CD4-positive, alpha-beta T cell treated with Interleukin-21 for 1 hour (primary cell): ENCODE data around the gene PGM1.

Source experiments
- DNase-seq: peaks from one replicate; pipeline ENCODE4 v3.0.0-alpha.2; 2020

The PGM1 gene

DNA sequence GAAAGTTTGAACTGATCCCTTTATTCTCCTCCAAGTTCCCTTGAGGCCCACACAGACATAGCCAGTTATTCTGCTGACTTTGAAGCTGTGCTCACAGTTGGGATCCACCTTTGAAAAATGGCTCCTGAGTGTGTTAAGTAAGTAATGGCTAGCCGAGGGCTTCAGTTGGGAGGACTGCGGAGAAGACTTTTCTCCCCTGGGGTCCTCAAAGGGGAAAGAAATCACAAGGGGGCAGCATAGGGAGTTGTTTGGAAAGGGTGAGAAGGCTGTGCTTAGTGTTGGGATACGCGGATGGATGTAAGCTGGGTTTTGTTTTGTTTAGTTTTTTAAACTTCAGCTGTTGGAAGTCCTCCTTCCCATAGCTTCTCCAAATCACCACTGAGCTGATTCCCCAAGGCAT lies 8.3 kb downstream of the PGM1 start:
- DNase-seq, result no peak

DNA sequence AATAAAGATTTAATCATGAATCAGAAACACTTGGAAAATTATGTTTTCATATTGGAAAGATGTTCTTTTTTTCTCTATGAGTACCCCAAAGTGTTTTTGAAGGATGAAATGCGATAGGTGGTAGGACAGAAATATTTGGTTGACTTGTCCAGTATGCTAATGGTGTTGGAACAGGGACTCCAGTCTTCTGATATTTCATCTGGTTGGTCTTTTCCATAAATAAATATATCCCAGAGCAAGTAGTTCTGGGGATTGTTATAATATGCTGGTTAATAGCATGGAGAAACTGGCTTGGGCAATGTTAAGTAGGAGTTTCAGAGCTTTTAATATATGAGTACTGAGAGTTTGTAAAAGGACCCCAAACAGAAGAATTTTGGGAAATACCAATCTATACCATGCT lies 8.7 kb downstream of the PGM1 start:
- no peak for DNase-seq

DNA sequence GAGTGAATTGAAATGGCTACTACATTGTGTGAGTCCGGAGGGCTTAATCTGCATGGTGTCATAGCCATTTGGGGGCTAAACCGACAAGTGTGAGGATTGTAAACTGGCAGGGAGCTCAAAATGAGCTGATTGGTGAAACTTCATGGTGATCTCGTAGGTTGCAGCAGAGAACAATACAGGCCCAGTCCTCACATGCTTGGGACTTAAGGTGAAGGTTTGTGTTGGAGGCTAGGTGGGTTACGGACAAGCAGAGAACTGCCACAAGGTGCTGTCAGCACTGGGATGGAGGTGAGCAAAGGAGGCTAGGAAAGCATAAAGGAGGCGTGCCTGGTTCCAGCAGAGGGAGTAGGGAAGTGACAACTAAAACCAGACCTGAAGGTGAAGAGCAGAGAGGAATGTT lies 9.4 kb downstream of the PGM1 start:
- DNase-seq, result no peak

DNA sequence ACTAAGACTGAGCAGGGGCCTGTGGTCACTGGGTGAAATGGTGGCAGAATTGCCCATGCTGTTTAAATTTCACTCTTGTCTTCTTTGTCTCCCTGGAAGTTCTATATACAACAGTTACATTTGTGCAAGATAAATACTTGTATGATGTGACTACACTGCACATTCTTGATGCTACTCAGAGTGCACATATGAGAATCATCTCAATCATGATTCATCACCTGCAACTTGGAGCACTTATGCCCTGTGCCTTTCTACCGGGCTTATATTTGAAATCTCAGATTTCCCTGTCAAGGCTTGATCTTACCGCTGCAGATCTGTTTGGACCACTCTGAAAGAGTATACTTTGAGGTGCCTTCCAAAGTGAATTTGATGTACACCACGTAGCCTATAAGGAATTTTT lies 10.6 kb downstream of the PGM1 start:
- DNase-seq, result no peak

DNA sequence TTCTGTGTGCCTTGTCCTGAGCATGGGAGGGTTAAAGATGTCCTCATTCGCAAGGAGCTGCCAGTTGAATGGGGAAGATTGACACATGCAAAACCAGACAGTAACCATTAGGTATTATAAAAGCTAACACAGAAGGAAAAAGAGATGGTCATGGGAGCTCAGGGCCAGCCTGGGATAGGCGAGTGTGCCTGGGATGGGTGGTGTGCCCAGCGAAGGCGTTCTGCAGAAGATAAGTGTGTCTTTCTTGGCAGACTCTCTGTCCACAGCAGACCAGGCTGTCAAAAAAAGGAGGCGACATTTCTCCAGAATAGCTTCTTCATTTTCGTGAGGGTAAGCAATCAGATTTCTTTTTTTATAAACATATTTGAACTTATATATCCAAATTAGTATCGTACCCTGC lies 14.1 kb downstream of the PGM1 start:
- DNase-seq, result no peak

DNA sequence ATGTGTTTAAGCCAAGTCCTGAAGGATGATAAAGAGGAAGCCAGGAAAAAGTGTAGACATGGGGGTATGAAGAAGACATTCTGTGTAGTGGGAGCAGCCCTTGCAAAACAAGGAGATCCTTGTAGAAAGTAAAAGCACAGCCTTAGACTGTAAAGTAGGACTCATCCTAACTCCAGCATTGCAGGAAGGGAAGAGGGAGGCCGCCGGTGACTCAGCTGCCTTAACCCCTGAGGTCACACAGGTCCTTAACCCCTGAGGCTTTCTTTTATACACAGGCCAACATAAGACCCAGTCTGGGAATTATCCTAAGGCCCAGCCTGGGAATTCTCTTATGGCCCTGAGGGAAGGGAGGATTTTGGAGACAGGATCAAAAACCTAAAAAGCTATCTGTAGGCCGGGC lies 18.0 kb downstream of the PGM1 start:
- DNase-seq, result no peak

DNA sequence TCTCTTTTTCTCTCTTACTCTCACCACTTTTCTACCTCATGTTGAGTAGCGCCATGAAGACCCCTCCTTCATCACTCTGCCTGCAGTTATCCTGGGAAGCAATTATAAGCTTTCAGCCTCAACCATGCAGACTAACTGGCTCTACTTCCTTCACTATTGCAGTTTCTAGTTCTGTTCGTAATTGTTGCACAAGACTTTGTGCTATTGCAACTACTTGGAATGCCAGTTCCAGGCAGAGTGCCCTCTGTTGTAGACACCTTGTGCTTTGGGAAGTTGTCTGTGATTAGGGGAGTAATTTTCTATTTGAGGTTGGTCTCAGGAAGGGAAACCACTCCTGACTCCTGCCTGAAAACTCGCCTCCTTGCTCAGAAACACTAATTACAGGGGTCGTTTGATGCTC lies 19.4 kb downstream of the PGM1 start:
- no peak for DNase-seq

DNA sequence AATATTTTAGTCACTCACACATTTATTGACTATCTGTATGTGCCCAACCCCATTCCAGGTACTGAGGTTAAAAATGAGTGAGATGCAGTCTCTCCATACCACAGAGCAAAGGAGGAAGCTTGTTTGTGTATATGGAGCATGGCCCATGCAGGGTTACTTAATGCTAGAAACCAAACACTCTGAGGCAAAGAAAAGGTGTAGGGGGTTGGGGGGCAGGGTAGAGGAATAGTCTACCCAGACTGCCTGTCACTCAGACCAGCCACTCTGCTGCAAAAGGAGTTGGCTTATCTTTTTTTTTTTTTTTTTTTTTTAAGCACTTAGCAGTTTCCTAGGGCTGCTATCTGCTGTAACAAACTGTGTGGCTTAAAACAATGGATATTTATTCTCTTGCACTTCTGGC lies 19.8 kb downstream of the PGM1 start:
- DNase-seq, result no peak

DNA sequence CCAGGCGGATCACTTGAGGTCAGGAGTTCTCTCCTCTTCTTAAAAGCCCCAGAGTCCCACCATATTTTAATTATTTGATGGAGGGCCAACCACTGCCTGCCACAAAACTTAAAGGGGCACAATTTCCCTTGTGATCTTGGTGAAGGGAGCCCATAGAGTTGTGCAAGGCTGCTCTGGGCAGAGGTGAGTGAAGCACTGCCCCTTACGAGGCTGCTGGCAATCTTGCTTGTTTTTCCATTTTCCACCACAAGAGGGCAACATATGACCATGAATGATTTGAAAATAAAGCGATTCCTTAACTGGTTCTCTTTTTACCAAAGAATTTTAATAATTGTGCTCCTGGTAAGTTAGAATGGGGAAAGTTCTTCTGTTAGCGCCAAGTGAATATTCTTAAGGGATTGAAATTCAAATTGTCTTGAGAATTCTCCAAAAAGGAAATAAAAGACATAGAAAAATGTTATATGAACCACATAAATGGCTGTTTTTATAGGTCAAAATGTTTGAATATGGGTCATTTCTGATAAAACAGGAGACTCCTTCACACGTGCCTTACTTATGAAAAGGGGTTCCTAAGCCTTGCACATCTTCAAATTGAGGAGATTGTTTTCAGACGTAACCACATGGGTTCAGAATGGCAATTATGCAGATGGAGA lies 22.7 kb downstream of the PGM1 start:
- DNase-seq, result peak; percentile 82

DNA sequence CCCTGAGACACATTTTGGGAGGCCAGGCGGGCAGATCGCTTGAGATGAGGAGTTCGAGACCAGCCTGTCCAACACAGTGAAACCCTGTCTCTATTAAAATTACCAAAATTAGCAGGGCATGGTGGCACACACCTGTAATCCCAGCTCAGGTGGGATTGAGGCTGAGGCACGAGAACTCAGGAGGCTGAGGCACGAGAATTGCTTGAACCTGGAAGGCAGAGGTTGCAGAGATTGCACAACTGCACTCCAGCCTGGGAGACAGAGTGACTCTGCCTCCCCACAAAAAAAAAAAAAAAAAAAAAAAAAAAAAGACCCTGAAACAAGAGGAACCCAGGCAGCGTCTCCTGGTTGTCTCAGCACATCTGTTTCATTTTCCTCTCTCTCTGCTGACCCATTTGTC lies 24.2 kb downstream of the PGM1 start:
- no peak for DNase-seq

DNA sequence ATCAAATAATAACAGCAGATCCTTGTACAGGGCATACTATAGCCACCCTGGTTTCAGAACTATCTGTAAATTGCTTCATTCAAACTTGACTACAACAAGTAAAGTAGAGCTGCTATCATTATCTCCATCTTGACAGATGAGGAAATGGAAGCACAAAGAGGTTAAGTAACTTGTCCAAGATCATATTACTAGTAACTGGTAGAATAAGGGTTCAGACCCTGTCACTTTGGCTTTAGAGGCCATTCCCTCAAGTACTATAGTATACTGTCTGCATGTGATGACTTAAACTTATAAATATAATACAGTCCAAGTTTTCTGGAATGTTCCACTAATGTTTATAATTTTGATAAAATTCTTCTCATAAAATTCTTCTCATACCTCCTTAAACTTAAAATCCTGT lies 24.8 kb downstream of the PGM1 start:
- no peak for DNase-seq

DNA sequence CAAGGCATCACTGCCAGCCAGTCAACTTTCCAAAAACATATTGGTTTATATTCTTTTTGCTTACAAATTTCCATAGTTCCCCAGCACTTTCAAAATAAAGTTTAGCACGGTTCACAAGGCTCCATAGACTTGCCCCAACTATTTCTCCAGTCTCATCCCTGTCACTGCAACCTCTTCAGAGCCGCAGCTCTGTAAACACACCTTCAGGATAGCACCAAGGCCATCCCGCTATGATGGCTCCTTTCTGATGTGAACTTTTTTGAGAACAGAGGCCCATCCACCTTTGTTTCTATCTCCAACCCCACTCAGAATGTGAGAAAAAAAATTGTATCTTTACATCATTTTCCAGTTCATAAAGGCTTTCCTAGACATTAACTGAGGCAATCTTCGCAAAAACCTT lies 26.3 kb downstream of the PGM1 start:
- no peak for DNase-seq

DNA sequence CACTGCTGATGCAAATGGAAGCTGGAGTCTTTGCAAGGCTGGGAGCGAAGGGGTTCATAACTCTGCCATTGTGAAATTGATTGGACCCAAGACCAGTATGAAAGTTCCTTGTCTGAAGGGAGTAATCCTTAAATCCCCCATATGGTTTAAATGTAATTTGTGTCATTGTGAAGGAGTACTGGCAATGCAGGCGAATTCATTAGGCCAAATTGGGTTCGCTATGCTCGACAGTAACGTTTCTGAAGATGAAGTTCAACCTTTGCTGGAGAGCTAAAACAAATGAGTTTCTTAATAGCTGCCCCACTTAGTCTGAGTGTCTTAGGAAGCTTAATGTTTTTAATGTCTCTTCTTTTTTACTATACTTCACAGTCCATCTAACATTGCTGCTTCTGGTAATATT lies 27.5 kb downstream of the PGM1 start:
- DNase-seq, result no peak

DNA sequence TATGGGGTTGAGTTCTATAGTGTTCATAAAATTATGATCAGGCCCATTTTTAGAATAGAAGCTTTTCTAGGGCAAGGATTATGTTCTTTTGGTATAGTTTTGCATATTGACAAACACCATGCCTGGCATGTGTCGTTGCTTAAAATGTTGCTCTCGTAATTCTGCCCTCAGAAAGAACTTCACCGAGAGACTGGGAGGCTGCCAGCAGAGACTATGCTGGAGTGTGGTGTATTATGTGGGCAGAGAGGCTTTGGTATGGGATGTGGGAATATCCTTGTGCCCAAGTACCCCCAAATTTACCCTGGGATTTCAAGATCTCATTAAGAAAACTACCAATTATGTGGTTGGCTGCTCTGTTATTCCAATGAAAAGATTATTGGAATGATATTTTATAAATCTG lies 27.9 kb downstream of the PGM1 start:
- no peak for DNase-seq

DNA sequence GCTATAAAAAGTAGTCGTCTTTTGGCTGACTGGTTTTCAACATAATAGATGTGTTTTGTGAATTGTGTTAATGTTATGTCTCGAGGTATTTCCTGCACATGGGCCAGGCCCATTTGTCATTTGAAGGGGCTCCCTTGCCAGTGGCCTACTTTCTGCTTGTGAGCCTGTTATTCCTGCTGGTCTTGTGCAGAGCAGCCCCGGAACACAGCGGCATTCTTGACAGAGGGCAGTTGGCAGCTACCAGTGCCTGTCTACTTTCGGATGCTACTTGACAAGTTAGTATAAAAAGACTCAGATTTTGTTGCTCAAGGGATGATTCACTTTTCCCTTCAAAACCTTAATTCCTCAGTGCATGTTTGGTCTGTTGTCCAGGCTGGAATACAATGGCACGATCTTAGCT lies 28.5 kb downstream of the PGM1 start:
- no peak for DNase-seq

DNA sequence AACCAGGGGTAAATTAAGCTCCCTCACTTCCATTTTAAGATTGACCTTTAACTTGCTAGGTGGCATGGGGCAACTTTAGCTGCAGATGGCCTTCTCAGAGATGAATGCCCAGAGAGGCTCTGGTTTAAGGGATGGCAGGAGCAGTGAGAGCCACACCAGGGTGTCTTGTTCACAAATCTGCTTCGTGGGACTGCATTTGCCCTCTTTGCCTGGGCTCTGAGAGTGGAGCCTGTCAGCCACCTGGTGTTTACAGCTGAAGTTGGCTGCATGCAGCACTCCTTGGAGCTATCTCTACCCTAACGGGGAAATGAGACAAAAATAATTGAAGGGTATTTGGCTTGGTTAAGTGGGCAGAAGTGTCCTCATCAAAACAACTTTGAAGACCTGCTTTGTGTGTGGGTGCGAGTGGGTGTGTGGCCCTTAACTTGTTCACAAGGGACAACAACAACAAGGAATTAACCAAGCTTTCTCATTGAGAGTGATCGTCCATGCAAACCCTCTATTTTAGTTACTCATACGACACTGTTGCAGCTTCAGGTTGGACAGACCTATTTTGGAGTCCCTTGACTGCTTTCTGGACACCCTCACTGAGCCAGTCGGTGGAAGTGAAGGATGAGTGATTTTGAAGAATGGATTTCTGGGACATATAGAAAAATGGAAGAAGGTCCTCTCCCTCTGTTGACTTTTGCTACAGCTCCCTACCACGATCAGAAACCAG lies 29.8 kb downstream of the PGM1 start:
- DNase-seq, result no peak

DNA sequence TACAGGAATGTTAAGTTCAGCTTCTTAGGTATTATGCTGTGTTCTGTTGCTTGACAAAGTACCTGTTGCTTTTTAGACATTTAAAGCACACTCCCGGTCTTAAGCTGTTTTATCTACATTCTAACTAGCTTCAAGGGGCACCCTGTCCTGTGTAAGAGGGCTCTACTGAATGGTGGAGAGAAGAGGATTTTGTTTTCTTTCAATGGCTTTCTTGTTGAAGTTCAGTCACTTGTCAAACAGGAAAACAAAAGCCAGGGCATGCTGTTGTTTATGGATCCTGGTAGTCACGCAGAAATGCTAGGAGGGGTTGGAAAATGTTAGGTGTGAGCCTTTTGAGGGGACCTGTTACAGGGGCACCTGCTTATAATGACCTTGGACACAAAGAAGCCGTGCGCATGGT lies 30.7 kb downstream of the PGM1 start:
- no peak for DNase-seq

DNA sequence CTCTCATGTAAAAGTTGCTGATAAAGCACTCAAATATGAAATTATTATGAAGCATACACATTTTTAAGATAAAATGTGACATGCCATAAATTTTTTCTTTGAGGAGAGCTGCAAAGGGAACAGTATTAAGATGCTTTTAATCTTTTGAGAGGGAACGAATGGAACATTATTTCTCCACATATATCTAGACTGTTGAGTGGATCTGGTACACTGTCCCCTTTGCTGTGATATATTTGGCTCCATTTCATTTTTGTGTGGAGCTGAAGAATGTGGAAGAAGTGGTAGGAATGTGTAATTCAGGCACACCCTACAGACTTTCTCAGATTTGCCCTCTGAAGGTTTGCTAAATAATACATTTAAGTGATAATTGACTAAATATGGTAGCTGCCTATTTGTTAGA lies 31.7 kb downstream of the PGM1 start:
- DNase-seq, result no peak

DNA sequence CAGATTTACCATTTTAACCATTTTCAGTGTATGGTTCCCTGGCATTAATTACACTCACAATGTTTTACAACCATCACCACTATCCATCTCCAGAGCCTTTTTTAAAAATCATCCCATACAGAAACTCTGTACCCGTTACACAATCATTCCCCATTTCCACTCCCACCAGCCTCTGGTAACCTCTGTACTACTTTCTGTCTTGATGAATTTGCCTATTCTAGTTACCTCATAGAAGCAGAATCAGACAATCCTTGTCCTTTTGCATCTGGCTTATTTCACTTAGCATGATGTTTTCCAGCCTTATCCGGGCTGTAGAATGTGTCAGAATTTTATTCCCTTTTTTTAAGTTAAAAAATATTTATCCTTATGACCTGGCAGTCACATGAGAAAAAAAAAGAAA lies 33.0 kb downstream of the PGM1 start:
- DNase-seq, result no peak

DNA sequence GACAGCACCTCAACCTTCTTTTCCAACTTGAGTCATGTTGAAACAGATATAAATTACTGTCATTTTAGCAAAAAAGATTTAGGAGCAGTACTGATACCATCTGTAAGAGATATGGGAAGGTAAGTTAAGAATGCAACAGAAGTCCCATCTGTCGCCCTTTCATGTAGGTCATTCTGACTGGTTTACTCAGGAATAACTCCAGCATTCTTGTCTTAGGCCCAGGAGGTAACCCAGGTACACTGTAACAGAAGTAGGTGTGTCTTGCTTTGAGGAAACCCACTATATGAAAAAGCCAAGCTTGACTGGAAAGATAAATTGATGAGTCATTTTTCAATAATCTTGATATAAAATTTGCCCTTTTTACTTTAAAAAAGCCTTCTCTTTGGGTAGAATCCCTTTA lies 35.4 kb downstream of the PGM1 start:
- DNase-seq, result no peak

DNA sequence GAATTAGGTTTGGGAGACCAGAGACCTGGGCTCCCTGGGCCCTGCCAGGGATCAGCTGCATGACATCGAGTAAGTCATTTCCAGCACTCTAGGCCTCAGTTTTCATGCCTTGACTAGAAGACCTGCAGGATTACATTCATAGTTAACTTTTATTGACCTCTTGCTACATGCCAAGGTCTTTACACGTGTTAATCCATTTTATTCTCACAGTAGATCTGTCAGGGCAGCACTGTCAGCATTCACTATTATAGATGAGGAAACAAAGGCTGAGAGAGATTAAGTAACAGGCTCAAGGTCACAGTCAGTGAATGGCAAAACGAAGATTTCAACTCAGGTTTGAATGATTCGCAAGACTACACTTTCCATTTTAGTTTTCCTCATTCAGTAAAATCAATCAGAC lies 37.0 kb downstream of the PGM1 start:
- no peak for DNase-seq

DNA sequence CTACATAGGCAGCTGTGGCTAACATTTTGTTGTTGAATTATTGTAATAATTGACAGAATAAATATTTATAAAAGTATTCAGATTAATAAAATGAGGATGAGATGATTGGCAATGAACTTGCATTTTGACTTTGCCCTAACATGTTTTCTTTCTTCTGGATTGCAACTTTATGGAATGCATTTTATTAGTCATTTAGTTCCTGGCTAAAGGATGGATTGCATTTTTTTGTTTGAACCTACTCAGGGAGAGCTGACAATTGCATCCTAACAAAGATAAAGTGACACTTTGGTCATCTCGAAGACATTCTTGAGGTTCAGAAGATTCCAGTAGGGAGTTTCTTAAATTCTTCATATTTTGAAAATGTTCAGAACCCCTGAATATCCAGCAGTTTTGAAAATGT lies 37.5 kb downstream of the PGM1 start:
- no peak for DNase-seq

DNA sequence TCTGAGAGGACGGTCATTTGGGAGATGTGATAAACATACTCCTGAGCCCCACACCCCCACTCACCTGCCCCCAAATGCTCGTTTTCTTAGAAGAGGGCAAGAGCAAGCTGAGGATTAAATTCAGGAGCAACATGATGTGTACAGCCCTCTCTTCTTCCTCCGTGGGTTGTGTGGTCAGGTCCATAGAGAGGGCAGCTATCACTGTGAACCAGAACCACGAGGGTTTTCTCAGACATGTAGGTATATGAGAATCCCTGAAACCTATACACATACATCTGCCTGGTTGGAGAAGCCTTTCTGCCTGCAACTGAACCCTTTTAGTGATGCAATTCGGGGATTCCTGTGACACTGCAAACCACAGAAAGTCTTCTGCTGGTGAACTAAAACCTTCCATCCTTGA lies 38.9 kb downstream of the PGM1 start:
- DNase-seq, result no peak

DNA sequence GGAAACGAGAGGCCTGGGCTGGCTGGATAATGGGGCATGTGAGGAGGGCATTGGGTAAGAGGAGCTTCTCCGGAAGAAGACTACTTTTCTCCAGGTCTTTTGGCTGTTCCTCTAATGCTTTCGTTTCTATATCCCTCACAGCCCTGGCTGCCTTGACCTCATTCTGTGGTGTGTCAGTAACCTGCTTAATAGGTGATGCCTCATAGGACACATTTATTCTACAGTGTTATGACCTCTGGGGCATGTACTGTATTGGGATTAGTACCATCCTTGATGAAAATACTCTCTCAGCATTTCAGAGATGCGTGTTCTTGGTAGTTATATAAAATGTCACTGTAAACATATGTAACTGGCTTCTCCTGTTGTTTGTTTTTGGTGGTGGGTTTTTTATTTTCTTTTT lies 40.1 kb downstream of the PGM1 start:
- DNase-seq, result no peak

DNA sequence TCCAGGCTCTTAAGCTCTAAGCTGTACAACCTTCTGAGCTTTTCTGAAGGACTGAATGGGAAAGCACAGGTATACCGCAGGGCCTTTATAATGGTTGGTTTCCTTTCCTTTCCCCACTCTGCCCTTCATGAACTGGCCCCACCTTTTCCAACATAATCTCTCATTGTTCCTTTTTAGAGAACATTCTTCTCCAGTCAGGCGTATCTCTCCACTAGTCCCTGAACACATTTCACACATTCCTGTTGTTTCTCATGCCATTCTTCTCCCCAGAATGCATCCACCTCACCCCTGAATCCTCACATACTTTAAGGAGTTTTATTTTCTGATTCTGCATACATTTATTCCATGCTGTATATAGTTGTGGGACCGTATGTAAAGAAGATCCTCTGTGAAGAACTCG lies 41.3 kb downstream of the PGM1 start:
- no peak for DNase-seq
